LNCaP clone FGC (cell line): ENCODE measurements around the gene NR1D1.

Source experiments
- DNase-seq: peaks from one replicate; pipeline ENCODE4 v3.0.0-alpha.2; 2011; ENCODE audit warnings: low read depth
- H3K4me3 ChIP-seq: 2 replicates; pipeline ENCODE4 v1.5.1; 2011; ENCODE audit warnings: mild to moderate bottlenecking, low read depth, low read length, control low read depth
- CTCF ChIP-seq: IDR thresholded peaks from 2 replicates; pipeline ENCODE4 v1.5.1; 2012; ENCODE audit warnings: mild to moderate bottlenecking; ENCODE audit not compliant: control insufficient read depth, insufficient read depth; ENCODE audit errors: extremely low read depth

Gene NR1D1

GRCh38 chr17:40111221-40112128 lies 11.1 kb upstream of the NR1D1 start:
- DNase-seq = peak; percentile 82

GRCh38 chr17:40110026-40110845 lies 9.8 kb upstream of the NR1D1 start:
- TF ChIP-seq CTCF = no peak
- no peak for DNase-seq

More at GRCh38 chr17:40111221-40112128, 11.1 kb upstream of the NR1D1 start:
- no peak overlapping the region for H3K4me3 ChIP-seq
- TF ChIP-seq CTCF = peak; percentile 81

GRCh38 chr17:40108970-40109824 lies 8.8 kb upstream of the NR1D1 start:
- no peak for TF ChIP-seq CTCF
- DNase-seq = no peak
- no peak overlapping the region for H3K4me3 ChIP-seq

More at GRCh38 chr17:40110026-40110845, 9.8 kb upstream of the NR1D1 start:
- no peak overlapping the region for H3K4me3 ChIP-seq

- no peak for TF ChIP-seq CTCF
- DNase-seq = no peak
- no peak overlapping the region for H3K4me3 ChIP-seq
Observed at GRCh38 chr17:40107522-40108174, 7.3 kb upstream of the NR1D1 start.

GRCh38 chr17:40106760-40107521 lies 6.6 kb upstream of the NR1D1 start:
- no peak overlapping the region for H3K4me3 ChIP-seq
- no peak for DNase-seq
- no peak for TF ChIP-seq CTCF
